Activated T-cell treated with anti-CD3 and anti-CD28 coated beads, Interleukin-2, amount 50 U/mL, for 4 hours (primary cell): ENCODE measurements around the gene B3GLCT. TPM values are rescaled to one million over a fixed set of nuclear protein-coding genes. Genes with fewer than 3 reads are reported as not detected.
A peak's percentile ranks its signal among the peaks of the same experiment; 100 is the strongest.
"Not testable (repeated sequence)": the region's sequence is repeated elsewhere in the genome, so short reads cannot be mapped to it uniquely, and the experiment has no call there.

Experiments
- ATAC-seq, 2 donors: fragments of 200-7000 bp; cut with Tn5 transposase; one replicate each; pipeline ENCODE4 v1.10.0; 2021
- DNase-seq: peaks from one replicate; pipeline ENCODE4 v3.0.0-alpha.2; 2020
- H3K27me3 Mint-ChIP-seq: one replicate; pipeline ENCODE4 v1.8.0; 2021; ENCODE audit warnings: low read depth, mixed read lengths
- H3K36me3 Mint-ChIP-seq: one replicate; pipeline ENCODE4 v1.8.0; 2022; ENCODE audit warnings: mixed read lengths; ENCODE audit not compliant: insufficient read depth
- H3K4me1 Mint-ChIP-seq: one replicate; pipeline ENCODE4 v1.8.0; 2021; ENCODE audit warnings: low read depth, mixed read lengths
- H3K4me3 Mint-ChIP-seq: one replicate; pipeline ENCODE4 v1.8.0; 2021; ENCODE audit warnings: mild to moderate bottlenecking, moderate library complexity, mixed read lengths
- H3K9me3 Mint-ChIP-seq: one replicate; pipeline ENCODE4 v1.8.0; 2021; ENCODE audit warnings: mixed read lengths
- total RNA-seq, 3 donors: library from RNA; stranded (reverse); gene quantifications; one replicate each; pipeline ENCODE4 v1.2.1, GENCODE V29; 2021

Gene B3GLCT
- total RNA-seq, 3 donors from 2014 or later, result 3.7 to 4.1 (median 3.9) TPM

GRCh38 chr13:31172535-31172934, 27.2 kb upstream of the B3GLCT start:
- Mint-ChIP-seq H3K36me3 (no peaks in the 10 kb centered on the region), H3K27me3 (peaks cover 11% of the 10 kb centered on the region), H3K4me1 (no peaks in the 10 kb centered on the region), H3K9me3 (no peaks in the 10 kb centered on the region), H3K4me3 (no peak overlapping the region)
- ATAC-seq (no peak), DNase-seq (no peak)

DNA sequence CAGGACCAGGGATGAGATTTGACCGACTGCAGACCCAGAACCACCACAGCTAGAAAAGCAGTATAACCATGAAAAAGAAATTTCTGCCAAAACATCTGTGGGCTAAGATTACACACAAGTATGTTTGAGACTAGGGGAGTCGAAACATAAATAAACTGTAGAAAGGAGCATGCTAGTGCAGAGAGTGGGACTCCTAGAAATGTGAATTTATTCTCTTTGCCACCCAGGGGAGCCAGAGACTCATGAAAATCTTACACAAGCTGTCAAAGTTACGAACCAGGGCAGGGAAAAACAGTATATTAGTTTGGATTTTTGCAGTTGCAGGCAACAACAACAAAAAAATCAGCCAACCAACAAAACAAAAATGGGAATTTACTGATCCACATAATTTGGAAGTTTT, 25.8 kb upstream of the B3GLCT start:
- H3K36me3 Mint-ChIP-seq, result no peaks in the 10 kb centered on the region
- ATAC-seq, result no peak
- peaks cover 11% of the 10 kb centered on the region for H3K27me3 Mint-ChIP-seq
- no peak for DNase-seq
- no peaks in the 10 kb centered on the region for H3K4me1 Mint-ChIP-seq
- H3K9me3 Mint-ChIP-seq, result no peaks in the 10 kb centered on the region
- H3K4me3 Mint-ChIP-seq, result no peak overlapping the region

GRCh38 chr13:31175847-31176532, 23.8 kb upstream of the B3GLCT start:
- H3K9me3 Mint-ChIP-seq, result no peaks in the 10 kb centered on the region
- H3K4me3 Mint-ChIP-seq, result no peak overlapping the region
- H3K36me3 Mint-ChIP-seq, result no peaks in the 10 kb centered on the region
- DNase-seq (no peak), ATAC-seq (no peak)
- peaks cover 11% of the 10 kb centered on the region for H3K27me3 Mint-ChIP-seq
- H3K4me1 Mint-ChIP-seq, result no peaks in the 10 kb centered on the region

- peak in 1 of 2 donors; percentile 43 for ATAC-seq
- not testable (repeated sequence) for DNase-seq, H3K4me1 Mint-ChIP-seq, H3K9me3 Mint-ChIP-seq, H3K27me3 Mint-ChIP-seq, H3K4me3 Mint-ChIP-seq, H3K36me3 Mint-ChIP-seq
Measured at GRCh38 chr13:31177813-31178495, 21.8 kb upstream of the B3GLCT start.

- Mint-ChIP-seq H3K36me3 (no peaks in the 10 kb centered on the region), H3K4me1 (no peaks in the 10 kb centered on the region), H3K4me3 (no peak overlapping the region), H3K9me3 (no peaks in the 10 kb centered on the region), H3K27me3 (no peaks in the 10 kb centered on the region)
- ATAC-seq (no peak), DNase-seq (no peak)
Measured at GRCh38 chr13:31179241-31179640, 20.5 kb upstream of the B3GLCT start.

- Mint-ChIP-seq H3K36me3 (no peaks in the 10 kb centered on the region), H3K4me3 (no peak overlapping the region), H3K27me3 (no peaks in the 10 kb centered on the region), H3K4me1 (no peaks in the 10 kb centered on the region), H3K9me3 (no peaks in the 10 kb centered on the region)
- DNase-seq (no peak), ATAC-seq (no peak)
Measured at GRCh38 chr13:31179754-31180153, 20.0 kb upstream of the B3GLCT start.

DNA sequence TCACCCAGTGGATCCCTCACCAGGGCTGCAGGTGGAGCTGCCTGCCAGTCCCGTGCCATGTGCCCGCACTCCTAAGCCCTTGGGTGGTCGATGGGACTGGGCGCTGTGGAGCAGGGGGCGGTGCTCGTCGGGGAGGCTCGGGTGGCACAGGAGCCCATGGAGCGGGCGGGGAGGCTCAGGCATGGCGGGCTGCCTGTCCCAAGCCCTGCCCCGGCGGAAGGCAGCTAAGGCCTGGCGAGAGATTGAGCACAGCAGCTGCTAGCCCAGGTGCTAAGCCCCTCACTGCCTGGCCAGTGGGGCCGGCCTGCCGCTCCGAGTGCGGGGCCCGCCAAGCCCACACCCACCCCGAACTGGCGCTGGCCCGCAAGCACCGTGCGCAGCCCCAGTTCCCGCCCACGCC, 16.8 kb upstream of the B3GLCT start:
- H3K36me3 Mint-ChIP-seq, result no peaks in the 10 kb centered on the region
- no peaks in the 10 kb centered on the region for H3K9me3 Mint-ChIP-seq
- ATAC-seq (no peak), DNase-seq (no peak)
- peaks cover 3% of the 10 kb centered on the region for H3K27me3 Mint-ChIP-seq
- no peaks in the 10 kb centered on the region for H3K4me1 Mint-ChIP-seq
- no peak overlapping the region for H3K4me3 Mint-ChIP-seq

DNA sequence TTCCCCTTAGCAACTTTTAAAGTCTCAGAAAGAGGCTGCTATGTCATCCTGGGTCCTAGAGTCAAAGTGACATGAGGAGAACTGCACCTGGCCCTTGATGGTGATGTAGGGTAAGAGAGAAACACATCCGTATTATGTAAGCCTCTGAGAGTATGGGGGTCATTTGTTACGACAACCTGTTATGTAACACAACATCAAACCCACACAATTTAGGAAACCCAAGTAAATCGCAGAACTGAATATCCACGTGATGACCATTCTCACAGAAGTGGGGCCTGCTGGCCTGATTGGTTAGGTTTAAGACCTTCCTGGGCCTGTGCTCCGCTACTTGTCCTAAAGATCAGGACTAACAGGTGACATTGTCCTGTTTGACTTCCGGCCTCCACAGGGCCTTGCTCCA, 15.3 kb upstream of the B3GLCT start:
- no peaks in the 10 kb centered on the region for H3K9me3 Mint-ChIP-seq
- peaks cover 3% of the 10 kb centered on the region for H3K27me3 Mint-ChIP-seq
- ATAC-seq, result no peak
- H3K4me1 Mint-ChIP-seq, result no peaks in the 10 kb centered on the region
- DNase-seq, result no peak
- no peak overlapping the region for H3K4me3 Mint-ChIP-seq
- H3K36me3 Mint-ChIP-seq, result no peaks in the 10 kb centered on the region

DNA sequence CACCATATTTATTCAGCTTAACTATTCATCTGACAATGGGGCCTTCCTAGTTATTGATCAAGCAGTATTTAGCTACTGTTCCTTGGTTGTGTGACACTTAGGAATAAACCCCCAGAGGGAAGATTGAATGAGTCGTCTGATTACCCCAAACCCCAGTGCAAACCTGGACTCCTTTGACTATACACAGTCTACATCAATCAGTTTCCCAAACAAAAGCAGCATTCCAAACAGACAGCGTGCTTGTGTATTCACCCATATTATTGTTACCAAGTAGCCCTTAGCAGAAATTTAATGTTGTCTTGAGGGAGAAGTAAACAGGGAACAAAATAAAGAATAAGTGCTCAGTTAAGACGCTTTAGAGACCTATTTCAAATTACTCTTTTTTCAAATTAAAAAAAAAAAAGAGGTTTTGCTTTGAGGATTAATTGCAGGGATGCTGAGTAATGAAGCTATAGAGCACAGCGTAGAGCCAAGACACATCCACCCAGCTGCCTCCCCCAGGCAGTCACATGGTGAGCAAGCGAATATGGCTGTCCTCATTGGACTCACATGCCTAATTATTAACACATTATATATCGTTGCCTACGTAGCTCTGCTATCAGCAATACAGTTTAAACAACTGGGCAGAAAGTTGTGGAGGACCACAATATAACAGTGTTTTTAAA, 14.7 kb upstream of the B3GLCT start:
- H3K36me3 Mint-ChIP-seq, result no peaks in the 10 kb centered on the region
- ATAC-seq (no peak), DNase-seq (no peak)
- no peaks in the 10 kb centered on the region for H3K4me1 Mint-ChIP-seq
- peaks cover 3% of the 10 kb centered on the region for H3K27me3 Mint-ChIP-seq
- H3K9me3 Mint-ChIP-seq, result no peaks in the 10 kb centered on the region
- no peak overlapping the region for H3K4me3 Mint-ChIP-seq

GRCh38 chr13:31191748-31192147, 8.0 kb upstream of the B3GLCT start:
- no peaks in the 10 kb centered on the region for H3K4me1 Mint-ChIP-seq
- ATAC-seq (no peak), DNase-seq (no peak)
- H3K9me3 Mint-ChIP-seq, result no peaks in the 10 kb centered on the region
- peaks cover 6% of the 10 kb centered on the region for H3K27me3 Mint-ChIP-seq
- no peak overlapping the region for H3K4me3 Mint-ChIP-seq
- H3K36me3 Mint-ChIP-seq, result no peaks in the 10 kb centered on the region

GRCh38 chr13:31192306-31192705, 7.5 kb upstream of the B3GLCT start:
- H3K4me1 Mint-ChIP-seq, result no peaks in the 10 kb centered on the region
- ATAC-seq (no peak), DNase-seq (no peak)
- H3K27me3 Mint-ChIP-seq, result peaks cover 6% of the 10 kb centered on the region
- H3K9me3 Mint-ChIP-seq, result no peaks in the 10 kb centered on the region
- H3K36me3 Mint-ChIP-seq, result no peaks in the 10 kb centered on the region
- no peak overlapping the region for H3K4me3 Mint-ChIP-seq

- no peak overlapping the region for H3K4me3 Mint-ChIP-seq
- no peak for DNase-seq
- peaks cover 4% of the 10 kb centered on the region for H3K4me1 Mint-ChIP-seq
- no peaks in the 10 kb centered on the region for H3K36me3 Mint-ChIP-seq
- H3K27me3 Mint-ChIP-seq, result peaks cover 3% of the 10 kb centered on the region
- no peak for ATAC-seq
- no peaks in the 10 kb centered on the region for H3K9me3 Mint-ChIP-seq
Measured at GRCh38 chr13:31195616-31196015, 4.2 kb upstream of the B3GLCT start.

- H3K9me3 Mint-ChIP-seq, result no peaks in the 10 kb centered on the region
- peaks cover 12% of the 10 kb centered on the region for H3K4me1 Mint-ChIP-seq
- no peak overlapping the region for H3K4me3 Mint-ChIP-seq
- H3K27me3 Mint-ChIP-seq, result peaks cover 3% of the 10 kb centered on the region
- ATAC-seq (no peak), DNase-seq (no peak)
- H3K36me3 Mint-ChIP-seq, result no peaks in the 10 kb centered on the region
Measured at GRCh38 chr13:31196992-31197391, 2.8 kb upstream of the B3GLCT start.

DNA sequence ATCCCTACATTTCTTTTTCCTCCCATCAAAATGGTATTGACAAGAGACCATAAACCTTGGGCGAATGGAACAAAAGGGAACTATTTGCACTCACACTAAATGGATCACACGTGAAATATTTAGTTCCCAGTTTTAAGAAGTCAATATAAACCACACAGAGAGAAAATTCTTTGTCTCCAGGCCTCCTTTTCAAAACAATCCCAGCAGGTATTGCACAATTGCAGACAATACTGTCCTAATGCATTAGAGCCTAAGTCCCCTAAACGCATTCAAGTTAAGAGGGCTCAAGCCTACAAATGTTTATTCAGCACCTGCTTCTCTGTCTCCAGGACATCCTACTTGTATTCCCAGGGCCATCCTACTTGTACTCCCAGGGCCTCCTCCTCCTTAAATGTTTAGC, 1.3 kb upstream of the B3GLCT start:
- H3K4me1 Mint-ChIP-seq, result peaks cover 12% of the 10 kb centered on the region
- ATAC-seq, result no peak
- H3K9me3 Mint-ChIP-seq, result no peaks in the 10 kb centered on the region
- no peak for DNase-seq
- H3K4me3 Mint-ChIP-seq, result no peak overlapping the region
- no peaks in the 10 kb centered on the region for H3K27me3 Mint-ChIP-seq
- no peaks in the 10 kb centered on the region for H3K36me3 Mint-ChIP-seq

DNA sequence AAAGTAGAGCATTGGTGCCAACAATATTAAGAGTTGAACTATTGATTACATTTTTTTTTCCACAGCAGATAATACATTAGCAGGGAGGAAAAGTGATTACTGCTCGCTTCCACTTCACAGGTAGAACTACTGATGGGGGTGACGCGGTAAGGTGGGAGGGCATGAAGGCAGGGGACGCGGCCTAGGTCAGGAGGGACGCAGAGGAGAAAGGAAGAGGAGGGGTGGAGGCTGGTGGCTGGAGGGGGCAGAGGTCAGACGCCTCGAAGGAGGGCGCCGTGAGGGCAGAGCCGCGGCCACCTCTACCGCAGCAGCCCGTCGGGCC, 287 bp upstream of the B3GLCT start:
- no peaks in the 10 kb centered on the region for H3K36me3 Mint-ChIP-seq
- peak; percentile 11 to 16 for ATAC-seq
- H3K27me3 Mint-ChIP-seq, result no peaks in the 10 kb centered on the region
- no peak for DNase-seq
- H3K4me3 Mint-ChIP-seq, result peak overlapping the region; percentile 80
- H3K9me3 Mint-ChIP-seq, result no peaks in the 10 kb centered on the region
- H3K4me1 Mint-ChIP-seq, result peaks cover 17% of the 10 kb centered on the region
